ENCODE data around the gene PNPLA5. TPM values are rescaled to one million over a fixed set of nuclear protein-coding genes. Genes with fewer than 3 reads are reported as not detected.

PNPLA5 gene
- total RNA-seq, 1 donor from 2014 or later, result not detected

GRCh38 chr22:43855431-43855830 is 36.4 kb downstream of the PNPLA5 start:
- peak; percentile 69 for DNase-seq (ENCODE audit: low spot score)

DNA sequence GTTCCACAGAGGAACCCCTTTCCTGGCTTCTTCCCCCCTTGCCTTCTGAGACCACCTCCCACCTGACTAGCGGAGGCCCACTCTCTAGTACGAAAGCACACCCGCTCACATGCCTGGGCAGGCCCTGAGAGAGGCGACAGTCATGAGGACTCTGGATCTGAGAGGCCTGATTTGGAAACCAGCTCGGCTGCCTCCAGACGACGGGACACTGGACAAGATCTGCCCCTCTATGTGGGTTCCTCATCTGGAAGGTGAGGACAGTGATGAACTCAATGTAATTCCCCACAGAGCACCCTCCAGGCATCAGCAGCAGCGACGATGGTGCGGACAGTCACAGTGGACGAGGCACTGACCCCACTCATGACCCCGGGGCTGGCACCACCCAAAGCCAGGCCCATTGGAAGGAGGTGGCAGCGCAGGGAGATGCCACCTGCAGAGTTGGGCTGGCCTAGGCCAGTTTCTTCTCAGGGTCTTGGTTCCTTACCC is 37.0 kb downstream of the PNPLA5 start:
- peak; percentile 77 for DNase-seq (ENCODE audit: low spot score)

- DNase-seq (ENCODE audit: low spot score), result peak; percentile 73
These were observed 37.6 kb downstream of the PNPLA5 start for GRCh38 chr22:43854121-43854785.

- DNase-seq (ENCODE audit: low spot score), result peak; percentile 77
These were observed 38.4 kb downstream of the PNPLA5 start for GRCh38 chr22:43853328-43853931.

- peak; percentile 57 for DNase-seq (ENCODE audit: low spot score)
These were observed 39.1 kb downstream of the PNPLA5 start for GRCh38 chr22:43852573-43853327.

DNA sequence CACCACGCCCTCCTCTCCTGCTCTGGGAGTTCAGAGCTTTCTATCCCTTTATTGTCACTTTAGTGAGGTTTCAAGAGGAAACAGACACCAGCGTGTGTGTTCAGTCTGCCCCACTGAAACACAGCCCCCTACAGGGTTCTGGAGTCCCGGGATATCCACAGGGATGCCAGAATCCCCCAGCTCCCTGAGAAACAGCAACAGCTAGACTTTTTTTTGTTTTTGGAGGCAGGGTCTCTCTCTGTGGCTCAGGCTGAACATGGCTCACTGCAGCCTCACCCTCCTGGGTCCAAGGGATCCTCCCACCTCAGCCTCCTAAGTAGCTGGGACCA is 39.9 kb downstream of the PNPLA5 start:
- DNase-seq (ENCODE audit: low spot score), result peak; percentile 35

DNA sequence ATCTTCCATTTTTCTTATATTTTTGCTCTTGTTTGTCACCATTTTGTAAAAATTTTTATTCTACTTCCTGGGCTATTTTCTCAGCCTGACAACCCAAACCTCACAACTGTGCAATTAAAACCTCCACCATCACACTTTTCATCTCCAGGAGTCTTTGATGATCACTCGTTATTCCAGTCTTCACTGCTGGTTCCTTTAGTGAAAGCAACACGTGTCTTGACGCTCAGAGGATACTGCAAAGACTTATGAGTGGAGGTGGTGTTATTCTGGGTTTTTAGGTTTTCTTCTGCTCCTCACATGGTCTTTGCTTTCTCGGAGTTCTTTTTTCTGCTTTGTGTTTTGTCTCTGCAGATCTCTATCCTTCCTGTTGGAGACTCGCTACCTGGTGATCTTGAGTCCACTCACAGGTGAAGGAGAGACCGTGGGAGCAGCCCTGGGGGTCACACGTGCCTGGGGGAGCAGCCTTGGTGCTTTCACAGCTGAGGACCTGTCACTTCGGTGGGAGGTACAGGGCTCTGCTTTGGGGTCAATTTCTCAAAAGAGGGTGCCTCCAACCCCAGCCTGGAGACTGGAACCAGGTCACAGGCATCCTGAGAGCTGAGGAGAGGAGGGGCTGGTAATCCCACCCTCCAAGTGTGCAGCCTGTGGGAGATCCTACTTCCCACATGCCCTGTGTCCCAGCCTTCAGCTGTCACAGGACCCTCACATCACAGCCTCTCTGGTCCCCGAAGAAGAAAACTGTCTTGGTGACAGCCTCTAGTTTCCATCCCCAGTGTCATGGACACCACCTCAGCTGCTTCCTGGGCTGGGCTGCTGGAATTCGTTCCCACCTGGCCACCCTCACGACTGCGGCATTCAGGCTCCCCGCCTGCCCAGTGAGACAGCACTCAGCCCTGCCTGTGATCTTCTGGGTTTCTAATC is 40.5 kb downstream of the PNPLA5 start:
- DNase-seq (ENCODE audit: low spot score), result peak; percentile 60

GRCh38 chr22:43850529-43850928 is 41.3 kb downstream of the PNPLA5 start:
- peak; percentile 49 for DNase-seq (ENCODE audit: low spot score)

DNA sequence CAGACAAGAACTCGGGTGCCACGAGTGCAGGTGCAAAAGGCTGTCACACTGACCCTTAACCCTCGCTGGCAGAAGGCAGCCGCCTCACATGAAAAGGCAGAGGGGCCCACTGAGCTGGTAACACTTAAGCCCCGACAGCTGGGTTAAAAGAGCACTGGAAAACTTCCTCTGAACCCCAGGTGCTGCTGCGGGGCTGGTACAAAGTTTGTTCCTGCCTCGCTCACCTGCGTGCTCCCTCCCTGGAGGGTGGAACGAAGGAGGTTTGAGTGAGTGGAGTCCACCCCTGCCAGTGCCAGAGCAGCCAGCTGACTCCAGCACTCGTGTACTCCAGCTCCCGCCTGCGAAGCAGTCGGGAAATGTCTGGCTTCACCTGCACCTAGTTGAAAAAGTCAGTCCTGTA is 42.1 kb downstream of the PNPLA5 start:
- peak; percentile 72 for DNase-seq (ENCODE audit: low spot score)

DNA sequence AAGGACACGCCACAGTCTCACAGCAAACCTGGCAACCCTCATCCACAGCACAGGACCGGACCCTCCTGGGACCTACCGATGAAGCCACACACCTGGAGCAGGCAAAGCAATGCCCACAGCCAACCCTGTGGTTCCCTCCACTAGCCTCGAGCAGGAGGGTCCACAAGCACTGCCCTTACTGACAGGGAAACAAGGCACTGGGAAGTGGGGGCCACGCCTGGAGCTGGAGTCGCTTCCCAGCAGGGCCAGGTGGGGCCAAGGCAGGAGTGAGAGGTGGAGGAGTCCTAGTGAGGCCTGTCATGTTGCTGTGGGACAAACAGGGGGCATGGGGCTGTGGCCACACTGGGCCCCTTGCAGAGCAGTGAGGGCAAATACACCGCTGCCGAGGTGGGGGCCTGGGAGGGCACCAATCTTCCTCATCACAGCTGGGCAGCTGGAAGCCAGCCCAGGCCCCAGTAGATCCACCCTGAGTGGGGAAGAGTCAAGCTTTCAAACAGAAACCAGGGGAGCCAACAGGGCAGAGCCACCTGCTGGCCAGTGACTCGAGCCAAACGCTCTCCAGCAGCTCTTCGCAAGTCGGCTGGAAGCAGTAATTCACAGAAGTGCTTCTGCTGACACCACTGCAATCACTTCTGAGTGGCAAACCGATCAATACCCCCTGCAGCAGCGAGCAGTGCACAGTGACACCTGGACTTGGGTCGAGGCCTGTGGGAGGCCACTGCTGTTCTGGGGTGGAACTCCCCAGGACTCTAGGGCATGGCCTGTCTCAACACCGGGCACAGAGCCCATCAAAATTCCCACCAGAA is 43.2 kb downstream of the PNPLA5 start:
- DNase-seq (ENCODE audit: low spot score), result peak; percentile 81

- peak; percentile 39 for DNase-seq (ENCODE audit: low spot score)
These were observed 44.2 kb downstream of the PNPLA5 start for GRCh38 chr22:43847376-43848289.

DNA sequence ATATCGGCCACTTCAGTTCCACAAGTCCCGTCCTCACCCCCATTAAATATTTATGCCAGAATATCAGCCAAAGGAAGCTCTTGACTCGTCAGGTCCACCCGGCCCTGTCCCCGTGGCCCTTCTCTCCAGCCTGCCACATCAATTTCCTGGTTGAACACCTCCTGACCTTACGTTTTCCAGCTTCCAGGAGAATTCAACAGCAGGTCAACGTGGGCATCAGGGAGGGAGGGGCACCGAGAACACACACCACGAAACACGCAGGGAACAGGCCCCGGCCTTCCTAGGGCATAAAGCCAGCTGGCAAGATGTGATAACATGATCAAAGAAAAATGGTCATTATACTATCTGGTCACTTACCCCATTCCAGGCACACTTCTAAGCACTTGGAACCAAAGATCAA is 44.8 kb downstream of the PNPLA5 start:
- DNase-seq (ENCODE audit: low spot score), result no peak

- no peak for DNase-seq (ENCODE audit: low spot score)
These were observed 45.8 kb downstream of the PNPLA5 start for GRCh38 chr22:43845981-43846380.

DNA sequence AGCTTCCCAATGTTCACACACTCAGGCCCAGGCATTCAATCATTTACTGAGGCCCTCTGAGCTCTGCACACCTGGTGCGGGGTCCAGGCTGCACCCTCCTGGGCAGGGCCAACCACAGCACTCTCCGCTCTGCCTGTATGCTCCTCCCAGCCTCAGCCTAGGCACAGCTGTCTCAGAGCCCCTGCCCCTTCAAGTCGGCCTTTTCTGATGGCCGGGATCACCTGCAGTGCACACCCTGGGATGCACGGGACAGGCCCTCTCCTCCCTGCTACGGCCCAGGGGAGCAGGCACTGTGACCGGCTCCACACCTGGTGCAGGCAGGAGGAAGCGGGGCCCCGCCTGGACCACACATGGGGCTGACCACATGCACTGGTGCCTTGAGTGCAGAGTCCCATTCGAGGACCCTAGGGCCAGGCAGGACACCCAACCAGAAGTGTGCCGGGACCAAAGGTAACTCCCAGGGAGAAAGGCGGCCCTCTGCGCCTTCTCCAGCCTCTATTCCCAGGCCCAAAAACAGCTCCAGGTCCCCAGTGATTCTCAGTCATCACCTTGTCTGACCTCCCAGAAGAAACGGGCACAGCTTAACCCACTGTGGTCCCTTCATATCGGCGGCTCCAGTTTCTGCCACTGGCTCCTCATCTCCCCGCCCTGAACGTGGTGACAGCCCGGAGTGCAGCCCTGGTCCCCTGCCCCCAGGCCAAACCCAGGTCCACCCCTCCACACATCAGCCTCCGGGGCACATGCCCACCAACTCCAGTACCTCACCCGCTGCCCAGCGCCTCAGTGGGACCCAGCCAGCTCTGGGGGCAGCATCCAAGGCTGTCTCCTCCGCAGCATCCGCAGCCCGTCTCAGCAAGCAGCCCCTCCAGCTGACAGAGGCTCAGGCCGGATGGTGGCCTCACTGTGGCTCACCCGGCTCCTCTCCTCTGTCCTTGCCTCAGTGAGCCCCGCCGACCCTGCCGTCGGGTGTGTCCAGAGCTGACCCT is 47.0 kb downstream of the PNPLA5 start:
- no peak for DNase-seq (ENCODE audit: low spot score)

DNA sequence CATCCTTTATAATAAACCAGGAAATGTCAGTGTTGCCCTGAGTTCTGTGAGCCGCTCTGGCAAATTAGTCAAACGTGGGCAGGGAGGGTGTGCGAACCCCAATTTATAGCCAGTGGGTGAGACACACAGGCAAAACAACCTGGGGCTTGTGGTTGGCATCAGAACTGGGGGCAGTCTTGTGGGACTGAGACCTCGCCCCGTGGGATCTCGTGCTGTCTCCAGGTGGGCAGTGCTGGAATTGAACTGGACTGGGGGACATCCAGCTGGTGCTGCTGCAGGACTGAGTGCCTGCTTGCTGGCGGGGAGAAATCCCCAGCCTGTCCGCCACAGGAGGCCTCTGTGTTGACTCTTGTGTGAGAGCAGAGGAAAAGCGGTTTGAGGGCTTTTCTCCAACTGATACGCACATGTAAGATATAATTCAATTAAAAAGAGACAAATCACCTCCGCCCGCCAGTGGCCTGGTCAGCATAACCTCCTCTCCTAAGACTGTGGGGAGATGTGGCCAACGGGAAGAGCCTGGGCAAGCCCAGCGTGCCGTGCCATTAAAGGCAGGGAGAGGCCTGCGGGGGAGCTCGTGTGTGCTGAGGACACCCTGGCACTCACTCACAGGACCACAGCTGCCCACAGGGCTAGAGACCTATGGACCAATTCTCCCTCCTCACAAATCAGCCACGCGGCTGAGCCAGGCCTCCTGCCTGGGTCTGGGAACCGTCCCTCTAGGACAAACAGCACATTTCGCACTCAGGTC is 47.9 kb downstream of the PNPLA5 start:
- no peak for DNase-seq (ENCODE audit: low spot score)

DNA sequence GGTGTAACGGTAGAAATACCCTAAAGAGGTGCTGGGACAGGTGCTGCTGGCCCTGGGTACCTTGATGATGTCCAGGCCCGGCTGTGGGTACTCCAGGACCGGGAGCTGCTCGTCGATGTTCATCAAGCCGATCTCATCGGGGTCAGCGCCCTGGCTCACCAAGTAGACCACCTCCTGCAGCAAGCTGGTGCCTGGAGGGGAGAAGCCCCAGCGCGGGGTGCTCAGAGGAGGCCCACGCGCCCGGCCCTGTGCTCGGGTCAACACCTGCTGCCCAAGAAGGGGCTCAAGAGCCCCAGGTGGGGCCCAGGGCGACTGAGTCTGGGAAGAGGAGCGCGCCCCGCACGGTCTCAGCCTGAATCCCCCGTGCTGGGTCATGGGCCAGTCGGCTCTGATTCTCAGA is 50.1 kb downstream of the PNPLA5 start:
- no peak for DNase-seq (ENCODE audit: low spot score)

DNA sequence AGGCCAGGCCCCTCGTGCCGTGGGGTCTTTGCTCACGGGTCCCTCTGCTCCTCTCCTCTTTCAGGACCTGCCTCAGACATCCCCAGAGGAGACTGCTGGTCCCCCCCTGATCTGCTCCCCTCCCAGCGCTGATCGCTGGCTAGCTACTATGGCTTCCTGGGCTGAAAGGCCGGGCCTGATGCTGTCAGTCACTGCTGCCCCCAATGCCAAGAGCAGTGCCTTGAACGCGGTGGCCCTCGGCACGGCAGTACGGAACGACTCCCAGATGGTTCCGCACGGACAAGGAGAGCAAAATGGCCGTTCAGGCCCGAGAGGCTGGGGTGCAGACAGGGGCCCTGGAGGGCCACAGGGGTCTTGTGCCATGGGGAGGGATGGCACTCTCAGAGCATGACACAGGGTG is 51.0 kb downstream of the PNPLA5 start:
- no peak for DNase-seq (ENCODE audit: low spot score)

All from mesenteric fat pad (tissue), 1 donor.